ENCODE results near the gene HSPA9.

Gene HSPA9

DNA sequence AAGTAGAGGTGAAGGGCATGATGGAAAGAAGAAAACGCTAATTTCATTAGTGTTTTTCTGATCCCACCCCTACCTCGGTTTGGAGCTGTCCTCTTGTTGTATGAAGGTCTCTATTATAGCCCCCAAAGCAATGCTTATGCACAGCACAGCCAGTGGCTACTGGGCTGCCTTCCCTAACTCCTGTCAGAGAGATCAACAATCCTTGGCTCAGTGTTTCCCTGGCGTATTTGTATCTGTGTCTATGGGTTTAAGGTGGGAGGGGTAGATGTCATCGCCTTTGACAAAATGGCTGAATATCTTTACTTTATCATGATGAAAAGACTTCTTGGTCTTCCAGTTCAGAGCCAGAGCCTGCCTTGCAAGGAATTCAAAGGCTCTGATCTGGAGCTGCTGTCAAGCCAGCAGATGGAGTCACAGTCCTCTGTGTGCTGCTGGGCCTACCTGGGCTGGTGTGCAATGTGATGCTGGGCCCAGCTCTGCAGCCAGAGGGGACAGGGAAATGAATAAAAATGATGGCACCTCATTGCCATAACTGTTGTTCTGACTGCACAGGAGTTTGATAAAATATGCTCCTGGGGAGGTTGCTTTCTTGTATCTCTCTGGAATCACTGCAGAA, 20.1 kb upstream of the HSPA9 start:
- TF ChIP-seq, protein P1, sequence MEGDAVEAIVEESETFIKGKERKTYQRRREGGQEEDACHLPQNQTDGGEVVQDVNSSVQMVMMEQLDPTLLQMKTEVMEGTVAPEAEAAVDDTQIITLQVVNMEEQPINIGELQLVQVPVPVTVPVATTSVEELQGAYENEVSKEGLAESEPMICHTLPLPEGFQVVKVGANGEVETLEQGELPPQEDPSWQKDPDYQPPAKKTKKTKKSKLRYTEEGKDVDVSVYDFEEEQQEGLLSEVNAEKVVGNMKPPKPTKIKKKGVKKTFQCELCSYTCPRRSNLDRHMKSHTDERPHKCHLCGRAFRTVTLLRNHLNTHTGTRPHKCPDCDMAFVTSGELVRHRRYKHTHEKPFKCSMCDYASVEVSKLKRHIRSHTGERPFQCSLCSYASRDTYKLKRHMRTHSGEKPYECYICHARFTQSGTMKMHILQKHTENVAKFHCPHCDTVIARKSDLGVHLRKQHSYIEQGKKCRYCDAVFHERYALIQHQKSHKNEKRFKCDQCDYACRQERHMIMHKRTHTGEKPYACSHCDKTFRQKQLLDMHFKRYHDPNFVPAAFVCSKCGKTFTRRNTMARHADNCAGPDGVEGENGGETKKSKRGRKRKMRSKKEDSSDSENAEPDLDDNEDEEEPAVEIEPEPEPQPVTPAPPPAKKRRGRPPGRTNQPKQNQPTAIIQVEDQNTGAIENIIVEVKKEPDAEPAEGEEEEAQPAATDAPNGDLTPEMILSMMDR (conservative IDR thresholded peaks at IDR 0.05; ENCODE audit: control insufficient read depth, insufficient read depth, low read depth, low read length) = no peak
- DNase-seq (ENCODE audit: low read depth) = no peak
- H3K4me3 ChIP-seq (ENCODE audit: control insufficient read depth, low read depth, low read length) = no peak overlapping the region

DNA sequence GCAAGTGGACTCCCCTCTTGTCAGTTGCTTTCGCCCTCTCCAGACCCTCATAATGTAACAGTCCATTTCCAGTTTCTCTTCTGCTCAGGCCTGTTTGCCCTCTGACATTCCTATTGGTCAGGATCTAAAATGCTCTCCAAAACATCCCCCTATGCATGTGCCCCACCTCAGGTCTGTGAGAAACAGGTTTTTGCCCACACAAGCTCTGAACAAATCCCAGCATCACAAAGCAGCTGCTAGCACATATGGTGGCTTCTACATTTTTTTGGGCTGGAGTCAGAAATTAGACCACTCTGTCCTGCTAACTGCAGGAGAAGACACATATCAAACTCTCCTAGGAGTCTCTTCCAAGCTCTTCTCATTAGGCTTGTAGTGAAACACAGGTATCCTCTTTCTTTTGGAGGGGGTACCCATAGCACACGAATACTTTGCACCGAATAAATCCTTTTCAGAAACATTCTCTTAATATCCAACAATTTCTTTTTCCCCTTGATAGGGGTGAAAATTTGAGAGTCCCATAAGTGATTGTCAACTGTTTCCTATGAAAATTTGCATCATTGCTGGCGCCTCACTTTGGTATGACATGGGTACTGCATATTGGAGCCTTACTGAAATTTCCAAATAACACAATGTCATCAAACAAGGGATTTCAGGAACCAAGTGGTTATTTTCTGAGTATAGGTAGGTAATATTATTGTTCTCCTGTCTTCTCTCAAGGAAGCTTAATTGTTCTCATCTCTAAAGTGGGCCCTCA, 19.3 kb upstream of the HSPA9 start:
- no peak overlapping the region for H3K4me3 ChIP-seq (ENCODE audit: control insufficient read depth, low read depth, low read length)
- TF ChIP-seq, protein P1 (conservative IDR thresholded peaks at IDR 0.05; ENCODE audit: control insufficient read depth, insufficient read depth, low read depth, low read length) = peak; percentile 51

DNA sequence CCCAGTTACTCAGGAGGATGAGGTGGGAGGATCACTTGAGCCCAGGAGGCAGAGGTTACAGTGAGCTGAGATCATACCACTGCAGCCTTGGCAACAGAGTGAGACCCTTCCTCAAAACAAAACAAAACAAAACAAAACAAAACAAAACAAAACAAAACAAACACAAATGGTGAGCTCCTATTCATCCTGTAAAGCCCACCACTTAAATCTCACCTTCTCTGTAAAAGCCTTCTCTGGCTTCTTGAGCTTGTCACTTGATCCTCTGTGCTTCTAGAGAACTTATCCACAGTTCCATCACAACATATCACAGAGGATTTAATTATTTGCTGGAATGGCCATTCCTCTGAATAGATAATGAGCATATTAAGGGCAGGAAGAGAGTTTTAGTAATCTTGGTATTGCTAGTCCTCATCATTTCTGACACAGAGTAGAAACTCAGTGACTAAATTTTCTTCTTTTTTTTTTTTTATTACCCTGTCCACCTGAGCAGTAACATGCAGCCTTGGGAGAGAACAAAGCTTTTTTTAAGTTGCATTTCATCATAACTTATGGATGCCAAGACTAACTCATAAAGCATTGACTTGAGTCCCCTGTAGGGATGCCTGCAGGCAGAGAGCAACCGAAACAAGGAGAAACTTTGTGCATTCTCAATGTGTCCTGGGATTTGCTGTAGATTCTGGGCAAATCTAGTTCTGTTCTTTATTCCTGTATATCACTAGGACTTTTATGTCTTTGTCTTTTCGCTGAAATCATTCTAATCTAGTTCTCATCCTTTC, 13.0 kb upstream of the HSPA9 start:
- TF ChIP-seq, protein P1 (conservative IDR thresholded peaks at IDR 0.05; ENCODE audit: control insufficient read depth, insufficient read depth, low read depth, low read length) = no peak
- DNase-seq (ENCODE audit: low read depth) = no peak
- H3K4me3 ChIP-seq (ENCODE audit: control insufficient read depth, low read depth, low read length) = no peak overlapping the region

More for the DNA sequence above, 19.3 kb upstream of the HSPA9 start:
- no peak for DNase-seq (ENCODE audit: low read depth)

DNA sequence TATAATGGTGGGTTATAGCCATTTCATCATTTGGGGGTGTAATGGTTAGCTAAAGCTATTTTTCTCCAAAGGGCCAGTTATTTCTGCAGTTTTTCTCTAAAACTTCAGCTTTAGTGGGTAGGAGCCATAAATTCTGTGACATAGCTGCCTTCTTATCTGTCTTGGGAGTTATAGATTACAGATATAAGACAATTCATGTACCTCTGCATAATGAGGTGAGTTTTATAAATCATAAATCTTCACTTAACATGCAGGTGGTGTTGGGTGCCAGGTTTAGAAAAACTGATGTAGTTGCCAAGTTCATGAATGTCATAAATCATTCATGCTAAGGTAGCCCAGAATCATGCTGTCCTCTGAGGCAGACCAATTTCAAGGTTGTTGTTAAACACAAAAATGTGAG, 10.0 kb upstream of the HSPA9 start:
- no peak for DNase-seq (ENCODE audit: low read depth)
- TF ChIP-seq, protein P1 (conservative IDR thresholded peaks at IDR 0.05; ENCODE audit: control insufficient read depth, insufficient read depth, low read depth, low read length) = no peak
- no peak overlapping the region for H3K4me3 ChIP-seq (ENCODE audit: control insufficient read depth, low read depth, low read length)

DNA sequence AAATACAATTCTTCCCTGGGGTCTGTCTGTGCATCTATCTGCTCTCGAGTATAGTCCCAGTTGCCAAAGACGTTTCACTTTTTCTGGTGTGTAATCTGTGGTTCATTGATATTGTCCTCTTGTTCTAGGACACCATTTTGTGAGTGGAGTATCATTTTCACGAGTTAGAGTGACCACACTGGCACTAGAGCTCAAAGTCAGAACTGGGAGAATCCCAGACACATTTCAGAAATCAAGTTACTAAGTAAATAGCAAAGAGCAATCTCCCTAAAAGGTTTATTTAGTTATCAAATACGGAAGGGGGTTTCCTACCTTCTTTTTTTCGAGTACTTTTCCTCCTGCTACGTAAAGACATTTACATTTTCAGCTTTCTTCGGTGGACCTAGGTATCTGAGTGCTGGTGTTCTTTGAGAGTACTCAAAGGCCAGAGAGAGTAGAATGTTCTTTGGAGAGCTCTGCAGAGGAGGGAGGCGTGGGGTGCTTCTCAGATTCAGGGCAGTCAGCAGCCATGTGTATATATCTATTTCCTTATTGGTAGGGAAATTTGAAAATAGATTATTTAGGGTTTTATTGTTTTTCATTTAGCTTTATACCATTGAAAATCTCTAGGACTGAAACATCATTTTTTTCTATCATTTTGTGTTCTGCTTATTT, 8.9 kb upstream of the HSPA9 start:
- no peak for DNase-seq (ENCODE audit: low read depth)
- TF ChIP-seq, protein P1 (conservative IDR thresholded peaks at IDR 0.05; ENCODE audit: control insufficient read depth, insufficient read depth, low read depth, low read length) = no peak
- H3K4me3 ChIP-seq (ENCODE audit: control insufficient read depth, low read depth, low read length) = no peak overlapping the region

DNA sequence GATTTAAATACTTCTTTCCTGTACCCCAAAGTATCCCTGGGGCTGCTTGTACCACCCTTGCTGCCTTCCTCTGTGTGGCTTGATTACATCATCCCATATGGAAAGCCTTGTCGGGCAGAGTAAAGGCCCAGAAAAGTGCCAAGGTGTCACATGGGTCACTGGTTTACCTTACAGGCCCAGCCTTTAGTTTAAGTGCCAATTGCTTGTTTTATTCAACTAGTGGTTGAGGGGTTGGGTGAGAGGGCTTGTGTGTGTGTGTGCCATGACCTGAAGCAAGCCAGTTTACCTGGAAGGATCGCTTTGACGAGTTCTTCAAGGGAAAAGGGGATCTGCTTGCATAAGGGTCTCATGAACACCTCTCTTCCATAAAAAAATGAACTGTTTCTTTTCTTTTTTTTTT, 7.8 kb upstream of the HSPA9 start:
- no peak for DNase-seq (ENCODE audit: low read depth)
- no peak overlapping the region for H3K4me3 ChIP-seq (ENCODE audit: control insufficient read depth, low read depth, low read length)
- TF ChIP-seq, protein P1 (conservative IDR thresholded peaks at IDR 0.05; ENCODE audit: control insufficient read depth, insufficient read depth, low read depth, low read length) = no peak

Measured in fibroblast of mammary gland (primary cell).